Fibroblast of lung (primary cell): Measurements from ENCODE around the gene RNF5.

Experiments used
- EZH2 ChIP-seq: IDR thresholded peaks from 2 replicates; pipeline ENCODE4 v1.5.1; 2012; ENCODE audit warnings: low read length, control low read depth, mild to moderate bottlenecking; ENCODE audit errors: missing control alignments
- TF ChIP-seq, protein P1 (sequence below), 2 donors: IDR thresholded peaks in 1 of 2; conservative IDR thresholded peaks in 1 of 2; 1 replicate in 1 of 2; 2 replicates in 1 of 2; pipeline ENCODE4 v1.5.1; 2011 to 2012; ENCODE audit warnings: low read length in 2 of 2, control low read depth in 1 of 2, inconsistent platforms in 1 of 2, low read depth in 1 of 2, mild to moderate bottlenecking in 1 of 2

DNA sequence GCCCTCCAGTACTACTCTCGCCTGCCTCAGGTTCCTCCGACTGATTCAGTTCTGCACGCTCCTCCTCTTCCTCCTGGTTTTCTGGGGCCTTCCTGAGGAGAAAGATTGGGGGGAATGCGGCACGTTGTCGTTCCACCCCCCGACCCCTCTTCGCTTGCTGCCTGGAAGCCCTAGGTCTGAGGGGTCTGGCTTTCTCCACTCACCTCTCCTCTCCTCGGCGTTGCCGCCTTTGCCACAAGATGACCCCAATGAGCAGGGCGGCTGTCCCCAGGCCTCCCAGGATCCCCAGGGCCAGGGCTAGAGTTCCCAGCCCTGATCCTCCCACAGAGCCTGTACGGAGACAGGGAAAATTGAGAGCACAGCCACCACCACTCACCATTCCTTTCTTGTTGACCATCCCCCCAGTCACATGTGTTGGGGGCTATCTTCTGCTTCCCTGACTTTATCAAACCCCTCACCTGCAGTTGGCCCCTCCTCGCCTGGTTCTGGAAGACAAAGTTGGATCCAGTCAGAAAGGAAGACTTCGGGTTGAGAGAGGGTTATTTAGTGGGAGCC is 3.0 kb downstream of the RNF5 start:
- TF ChIP-seq, protein P1, sequence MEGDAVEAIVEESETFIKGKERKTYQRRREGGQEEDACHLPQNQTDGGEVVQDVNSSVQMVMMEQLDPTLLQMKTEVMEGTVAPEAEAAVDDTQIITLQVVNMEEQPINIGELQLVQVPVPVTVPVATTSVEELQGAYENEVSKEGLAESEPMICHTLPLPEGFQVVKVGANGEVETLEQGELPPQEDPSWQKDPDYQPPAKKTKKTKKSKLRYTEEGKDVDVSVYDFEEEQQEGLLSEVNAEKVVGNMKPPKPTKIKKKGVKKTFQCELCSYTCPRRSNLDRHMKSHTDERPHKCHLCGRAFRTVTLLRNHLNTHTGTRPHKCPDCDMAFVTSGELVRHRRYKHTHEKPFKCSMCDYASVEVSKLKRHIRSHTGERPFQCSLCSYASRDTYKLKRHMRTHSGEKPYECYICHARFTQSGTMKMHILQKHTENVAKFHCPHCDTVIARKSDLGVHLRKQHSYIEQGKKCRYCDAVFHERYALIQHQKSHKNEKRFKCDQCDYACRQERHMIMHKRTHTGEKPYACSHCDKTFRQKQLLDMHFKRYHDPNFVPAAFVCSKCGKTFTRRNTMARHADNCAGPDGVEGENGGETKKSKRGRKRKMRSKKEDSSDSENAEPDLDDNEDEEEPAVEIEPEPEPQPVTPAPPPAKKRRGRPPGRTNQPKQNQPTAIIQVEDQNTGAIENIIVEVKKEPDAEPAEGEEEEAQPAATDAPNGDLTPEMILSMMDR (conservative IDR thresholded peaks at IDR 0.05 in 1 of 2, IDR thresholded peaks at IDR 0.05 in 1 of 2; ENCODE audit: low read depth in 1 of 2, low read length in 2 of 2), result no peak
- TF ChIP-seq EZH2, result no peak
